Measurements from ENCODE around the gene INS.

Gene INS

DNA sequence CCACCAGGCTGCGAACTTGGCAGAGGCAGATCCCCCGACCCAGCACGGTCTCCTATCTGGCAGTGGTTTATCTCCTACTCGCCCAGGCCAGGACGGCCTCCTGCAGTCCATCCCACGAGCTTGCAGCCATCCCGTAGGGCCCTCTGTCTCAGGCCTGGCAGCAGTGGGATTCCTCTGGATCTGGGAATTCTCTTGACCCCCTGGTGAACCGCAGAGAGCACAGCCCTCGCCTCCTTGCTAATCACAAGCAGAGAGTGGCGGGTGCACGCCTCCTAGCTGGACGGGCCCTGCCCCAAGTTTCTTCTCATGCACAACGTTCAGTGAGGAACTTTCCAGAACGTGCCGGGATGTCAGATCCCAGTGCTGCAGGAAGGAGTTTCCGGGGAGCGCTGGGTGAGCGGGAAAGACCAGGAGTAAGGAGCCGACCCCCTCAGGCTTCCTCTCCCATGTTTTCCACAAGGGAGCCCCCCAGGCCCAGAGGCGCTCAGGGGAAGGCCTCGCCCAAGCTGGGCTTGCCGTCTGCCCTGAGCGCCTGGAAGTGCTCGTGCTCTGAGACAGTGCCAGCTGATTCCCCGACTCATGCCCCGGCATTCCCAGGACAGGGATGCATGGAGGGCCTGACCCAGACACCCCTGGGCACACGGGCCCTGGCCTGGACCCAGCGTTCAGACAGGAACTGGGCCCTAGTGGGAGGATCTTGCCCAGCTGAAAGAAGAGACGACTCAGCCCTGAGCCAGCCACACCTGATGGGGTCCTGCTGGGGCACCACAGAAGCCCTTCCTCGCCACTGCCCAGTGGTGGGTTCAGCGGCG, 46.4 kb downstream of the INS start:
- in situ Hi-C loops (cut with MboI; ENCODE audit: low pct_unique_long_range_greater_than_20kb, low sequenced_read_pairs, unreplicated experiment): no loop called here
- TF ChIP-seq, protein P1, sequence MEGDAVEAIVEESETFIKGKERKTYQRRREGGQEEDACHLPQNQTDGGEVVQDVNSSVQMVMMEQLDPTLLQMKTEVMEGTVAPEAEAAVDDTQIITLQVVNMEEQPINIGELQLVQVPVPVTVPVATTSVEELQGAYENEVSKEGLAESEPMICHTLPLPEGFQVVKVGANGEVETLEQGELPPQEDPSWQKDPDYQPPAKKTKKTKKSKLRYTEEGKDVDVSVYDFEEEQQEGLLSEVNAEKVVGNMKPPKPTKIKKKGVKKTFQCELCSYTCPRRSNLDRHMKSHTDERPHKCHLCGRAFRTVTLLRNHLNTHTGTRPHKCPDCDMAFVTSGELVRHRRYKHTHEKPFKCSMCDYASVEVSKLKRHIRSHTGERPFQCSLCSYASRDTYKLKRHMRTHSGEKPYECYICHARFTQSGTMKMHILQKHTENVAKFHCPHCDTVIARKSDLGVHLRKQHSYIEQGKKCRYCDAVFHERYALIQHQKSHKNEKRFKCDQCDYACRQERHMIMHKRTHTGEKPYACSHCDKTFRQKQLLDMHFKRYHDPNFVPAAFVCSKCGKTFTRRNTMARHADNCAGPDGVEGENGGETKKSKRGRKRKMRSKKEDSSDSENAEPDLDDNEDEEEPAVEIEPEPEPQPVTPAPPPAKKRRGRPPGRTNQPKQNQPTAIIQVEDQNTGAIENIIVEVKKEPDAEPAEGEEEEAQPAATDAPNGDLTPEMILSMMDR (IDR thresholded peaks at IDR 0.05; ENCODE audit: extremely low read depth, insufficient read depth, missing control alignments): no peak
- no peak for DNase-seq (ENCODE audit: low spot score)

DNA sequence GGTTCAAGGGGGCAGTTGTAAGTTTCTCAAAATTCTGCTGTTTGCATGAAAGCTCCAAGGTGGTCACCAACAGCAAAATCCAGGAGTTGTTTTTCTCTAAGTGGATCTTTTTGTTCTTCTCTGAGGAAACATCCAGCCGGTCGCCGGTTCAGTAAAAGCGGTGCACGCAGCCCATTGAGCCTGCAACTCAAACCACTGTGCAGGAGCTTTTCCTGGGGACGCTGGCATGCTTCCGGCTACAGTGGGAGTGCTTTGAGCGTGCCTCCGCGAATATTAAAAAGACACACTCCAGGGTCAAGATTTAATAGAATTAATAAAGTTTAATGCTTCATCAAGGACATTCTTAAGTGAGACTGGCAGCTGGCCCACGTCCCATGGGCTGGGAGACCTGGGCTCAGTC, 47.2 kb downstream of the INS start:
- in situ Hi-C loops (cut with MboI; ENCODE audit: low pct_unique_long_range_greater_than_20kb, low sequenced_read_pairs, unreplicated experiment): no loop called here
- TF ChIP-seq, protein P1 (IDR thresholded peaks at IDR 0.05; ENCODE audit: extremely low read depth, insufficient read depth, missing control alignments): no peak
- DNase-seq (ENCODE audit: low spot score): no peak

DNA sequence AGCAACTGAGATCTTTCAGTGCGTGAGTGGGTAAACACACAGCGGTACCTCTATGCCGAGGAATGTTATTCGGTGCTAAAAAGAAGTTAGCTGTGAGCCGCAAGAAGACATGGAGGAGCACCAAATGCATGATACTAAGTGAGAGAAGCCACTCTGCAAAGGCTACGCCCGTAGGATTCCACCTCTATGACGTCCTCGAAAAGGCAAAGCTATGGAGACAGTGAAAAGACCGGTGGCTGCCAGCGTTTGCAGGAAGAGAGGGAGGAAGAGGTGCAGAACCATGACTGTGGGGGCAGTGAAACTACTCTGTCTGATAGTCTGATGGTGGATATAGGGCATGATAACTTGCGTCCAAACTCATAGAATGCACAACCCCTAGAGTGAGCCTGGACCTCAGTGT, 50.5 kb downstream of the INS start:
- no peak for DNase-seq (ENCODE audit: low spot score)
- TF ChIP-seq, protein P1 (IDR thresholded peaks at IDR 0.05; ENCODE audit: extremely low read depth, insufficient read depth, missing control alignments): no peak
- in situ Hi-C loops (cut with MboI; ENCODE audit: low pct_unique_long_range_greater_than_20kb, low sequenced_read_pairs, unreplicated experiment): no loop called here

All from GM13977 (cell line).